ENCODE data around the gene HMGCS1. TPM values are rescaled to one million over a fixed set of nuclear protein-coding genes. Genes with fewer than 3 reads are reported as not detected.

HMGCS1 gene
- total and polyA plus RNA-seq, 5 donors from 2014 or later: 5.4 to 58.9 (median 8.1) TPM

Other genes starting within 250 kb of the HMGCS1 start
- 77.9 TPM for gene ZNF131, start 192.5 kb downstream of the HMGCS1 start, total RNA-seq
- gene ZNF131, start 192.5 kb downstream of the HMGCS1 start, polyA plus RNA-seq: 10 to 100 TPM; 41.4 to 62.6 (median 53.8) TPM
- 0.67 TPM for gene NIM1K, start 121.2 kb downstream of the HMGCS1 start, total RNA-seq
- gene NIM1K, start 121.2 kb downstream of the HMGCS1 start, polyA plus RNA-seq: under 1 TPM in 2 of 4 donors, not detected in 2; 0.16 to 0.26 TPM
- gene CCL28, start 99.0 kb upstream of the HMGCS1 start, total RNA-seq: 14.8 TPM
- gene CCL28, start 99.0 kb upstream of the HMGCS1 start, polyA plus RNA-seq: 10 to 100 TPM; 14.5 to 18.4 (median 16.0) TPM
- gene TMEM267, start 170.5 kb upstream of the HMGCS1 start, total RNA-seq: 11.5 TPM
- 10 to 100 TPM; 31.0 to 33.5 (median 32.6) TPM for gene TMEM267, start 170.5 kb upstream of the HMGCS1 start, polyA plus RNA-seq
- 0.81 TPM for gene C5orf34, start 201.7 kb upstream of the HMGCS1 start, total RNA-seq
- gene C5orf34, start 201.7 kb upstream of the HMGCS1 start, polyA plus RNA-seq: under 1 TPM in 3 of 4 donors, not detected in 1; 0.75 to 0.87 (median 0.84) TPM
- 31.2 TPM for gene PAIP1, start 243.7 kb upstream of the HMGCS1 start, total RNA-seq
- gene PAIP1, start 243.7 kb upstream of the HMGCS1 start, polyA plus RNA-seq: 10 to 100 TPM; 42.8 to 49.6 (median 44.8) TPM